Common myeloid progenitor, CD34-positive (primary cell): ENCODE measurements around the gene RFFL.

Source experiments
- CTCF ChIA-PET: fragments of 350-600 bp; sonication (Branson Sonifier 250); formaldehyde crosslinking; loops from one replicate; lab custom pipeline; 2021; ENCODE audit warnings: antibody characterized with exemption; lab: Charles Lee
- POLR2A ChIA-PET: fragments of 350-600 bp; sonication (Branson Sonifier 250); formaldehyde crosslinking; loops from one replicate; lab custom pipeline; 2021; ENCODE audit warnings: antibody characterized with exemption; lab: Charles Lee
- DNase-seq, 3 donors: peaks; one replicate each; pipeline versions ENCODE4 v3.0.0 to v3.0.0-alpha.2; 2013
- H3K27ac ChIP-seq, 2 experiments: 1 replicate in 1 of 2; 2 replicates in 1 of 2; pipeline ENCODE4 v1.7.0; 2013; ENCODE audit warnings: inconsistent platforms in 2 of 2, low read length in 2 of 2, mild to moderate bottlenecking in 2 of 2, low read depth in 1 of 2, moderate library complexity in 1 of 2; ENCODE audit not compliant: severe bottlenecking in 2 of 2, insufficient read depth in 1 of 2, poor library complexity in 1 of 2
- H3K27me3 ChIP-seq, 5 experiments: replicated peaks in 2 of 5; 1 replicate in 3 of 5; 2 replicates in 2 of 5; pipeline versions ENCODE4 v1.6.1 to v1.7.0; 2013; ENCODE audit warnings: low read length in 4 of 5, mild to moderate bottlenecking in 2 of 5, moderate library complexity in 2 of 5, inconsistent platforms in 1 of 5; ENCODE audit not compliant: insufficient read depth in 5 of 5, control insufficient read depth in 4 of 5
- H3K36me3 ChIP-seq, 4 experiments: 1 replicate in 2 of 4; 2 replicates in 2 of 4; pipeline versions ENCODE4 v1.6.1 to v1.7.0; 2013; ENCODE audit warnings: low read length in 3 of 4, control low read depth in 1 of 4, mild to moderate bottlenecking in 1 of 4; ENCODE audit not compliant: control insufficient read depth in 4 of 4, insufficient read depth in 4 of 4
- H3K4me1 ChIP-seq, 4 experiments: 1 replicate in 3 of 4; 2 replicates in 1 of 4; pipeline versions ENCODE4 v1.6.1 to v1.7.1; 2013; ENCODE audit warnings: low read length in 3 of 4, mild to moderate bottlenecking in 3 of 4, control low read depth in 1 of 4, inconsistent platforms in 1 of 4, moderate library complexity in 1 of 4; ENCODE audit not compliant: control insufficient read depth in 4 of 4, insufficient read depth in 4 of 4; ENCODE audit errors: control extremely low read depth in 1 of 4
- H3K4me3 ChIP-seq, 7 experiments: 1 replicate in 4 of 7; 2 replicates in 3 of 7; pipeline versions ENCODE4 v1.5.1 to v1.7.0; 2013; ENCODE audit warnings: mild to moderate bottlenecking in 7 of 7, low read length in 6 of 7, moderate library complexity in 6 of 7, inconsistent platforms in 2 of 7, low read depth in 2 of 7, control low read depth in 1 of 7; ENCODE audit not compliant: insufficient read depth in 4 of 7, control insufficient read depth in 1 of 7; ENCODE audit errors: extremely low read depth in 1 of 7
- H3K9me3 ChIP-seq, 5 experiments: 1 replicate in 4 of 5; 2 replicates in 1 of 5; pipeline versions ENCODE4 v1.6.1 to v1.7.1; 2013; ENCODE audit warnings: low read length in 4 of 5, mild to moderate bottlenecking in 2 of 5, inconsistent platforms in 1 of 5, low read depth in 1 of 5, moderate library complexity in 1 of 5; ENCODE audit not compliant: control insufficient read depth in 4 of 5, insufficient read depth in 2 of 5; ENCODE audit errors: control extremely low read depth in 1 of 5
- WGBS: methylation state at CpG from one replicate; pipeline ENCODE4 v1.1.5; 2013; ENCODE audit not compliant: insufficient coverage; 5-methylcytosine and 5-hydroxymethylcytosine counted together

The RFFL gene

GRCh38 chr17:35083071-35083470, 19.6 kb upstream of the RFFL start:
- ChIA-PET POLR2A (no interaction called here), CTCF (interaction anchor here (1.1 to 1.7 kb wide), 3 partner anchors 19 to 60 kb away, joined by 3 to 11 read pairs (median 3); partner anchors contain the start of gene RFFL)
- no peaks in the 10 kb centered on the region for H3K36me3 ChIP-seq
- no peak overlapping the region for H3K27ac ChIP-seq
- H3K9me3 ChIP-seq: no peaks in the 10 kb centered on the region
- peaks cover 7 to 37% (median 19%) of the 10 kb centered on the region in 4 experiments for H3K4me1 ChIP-seq
- DNase-seq: no peak
- WGBS: no CpG with 5 or more reads among the region's 2 CpGs
- H3K4me3 ChIP-seq: no peak overlapping the region
- H3K27me3 ChIP-seq: no peaks in the 10 kb centered on the region

- DNase-seq: peak in 2 of 3 donors; percentile 41
- H3K36me3 ChIP-seq: no peaks in the 10 kb centered on the region
- H3K4me3 ChIP-seq: no peak overlapping the region
- ChIA-PET POLR2A (no interaction called here), CTCF (interaction anchor here (1.0 to 1.7 kb wide), 7 partner anchors 8 to 83 kb away, joined by 3 to 11 read pairs (median 3); partner anchors contain the start of gene RFFL)
- peaks cover 3 to 28% (median 10%) of the 10 kb centered on the region in 4 experiments for H3K4me1 ChIP-seq
- H3K27me3 ChIP-seq: no peaks in the 10 kb centered on the region
- no peaks in the 10 kb centered on the region for H3K9me3 ChIP-seq
- no peak overlapping the region for H3K27ac ChIP-seq
- WGBS: 0% methylated on average over 1 of the region's 3 CpGs
These were observed 18.7 kb upstream of the RFFL start for GRCh38 chr17:35082073-35082657.

- H3K27ac ChIP-seq: no peak overlapping the region
- WGBS: no CpG with 5 or more reads among the region's 1 CpG
- DNase-seq: no peak
- ChIA-PET POLR2A (no interaction called here), CTCF (interaction anchor here (1.0 to 1.7 kb wide), 7 partner anchors 8 to 83 kb away, joined by 3 to 11 read pairs (median 3); partner anchors contain the start of gene RFFL)
- no peaks in the 10 kb centered on the region for H3K36me3 ChIP-seq
- H3K27me3 ChIP-seq: no peaks in the 10 kb centered on the region
- H3K4me1 ChIP-seq: peaks cover 0 to 24% (median 7%) of the 10 kb centered on the region in 4 experiments
- H3K9me3 ChIP-seq: no peaks in the 10 kb centered on the region
- no peak overlapping the region for H3K4me3 ChIP-seq
These were observed 18.1 kb upstream of the RFFL start for GRCh38 chr17:35081638-35082037.

DNA sequence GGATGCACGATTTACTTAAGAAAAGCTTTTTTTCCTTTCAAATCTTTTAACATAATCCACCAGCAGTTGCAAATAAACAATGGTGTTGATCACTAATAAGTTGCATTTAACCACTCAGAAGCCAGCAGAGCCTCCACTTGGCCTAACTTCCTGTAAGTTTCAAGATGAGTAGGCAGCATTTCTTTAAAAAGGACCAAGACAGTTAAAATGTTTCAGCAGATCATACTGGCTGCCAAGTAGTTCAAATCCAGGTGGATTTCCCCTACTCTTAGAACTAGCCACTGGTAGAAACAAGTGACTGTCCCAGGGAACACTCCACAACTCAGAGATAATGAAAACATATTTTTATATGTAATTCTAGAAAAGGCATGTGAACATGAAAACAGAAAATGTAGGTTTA, 17.0 kb upstream of the RFFL start:
- Histone ChIP-seq H3K36me3 (no peaks in the 10 kb centered on the region), H3K27me3 (no peaks in the 10 kb centered on the region), H3K27ac (no peak overlapping the region), H3K4me3 (no peak overlapping the region), H3K9me3 (no peaks in the 10 kb centered on the region), H3K4me1 (peaks cover 0 to 26% (median 7%) of the 10 kb centered on the region in 4 experiments)
- ChIA-PET CTCF (interaction anchor here (0.6 to 2.7 kb wide), 5 partner anchors 10 to 65 kb away, joined by 3 to 8 read pairs (median 3); no protein-coding TSS in a partner anchor), POLR2A (no interaction called here)
- no CpG with 5 or more reads among the region's 1 CpG for WGBS
- peak in 1 of 3 donors; percentile 28 for DNase-seq

- DNase-seq: no peak
- Histone ChIP-seq H3K4me3 (no peak overlapping the region), H3K36me3 (no peaks in the 10 kb centered on the region), H3K27ac (no peak overlapping the region), H3K9me3 (no peaks in the 10 kb centered on the region), H3K27me3 (no peaks in the 10 kb centered on the region), H3K4me1 (peaks cover 0 to 33% (median 8%) of the 10 kb centered on the region in 4 experiments)
- ChIA-PET CTCF (interaction anchor here (1.5 to 2.7 kb wide), 4 partner anchors 10 to 64 kb away, joined by 3 to 8 read pairs (median 4); no protein-coding TSS in a partner anchor), POLR2A (no interaction called here)
- WGBS: no CpG with 5 or more reads among the region's 1 CpG
These were observed 16.3 kb upstream of the RFFL start for GRCh38 chr17:35079547-35080423.

GRCh38 chr17:35076874-35077273, 13.4 kb upstream of the RFFL start:
- Histone ChIP-seq H3K27me3 (no peaks in the 10 kb centered on the region), H3K9me3 (no peaks in the 10 kb centered on the region), H3K4me1 (peaks cover 0 to 38% (median 11%) of the 10 kb centered on the region in 4 experiments), H3K36me3 (peaks cover 0 to 2% (median 0%) of the 10 kb centered on the region in 4 experiments), H3K4me3 (no peak overlapping the region), H3K27ac (no peak overlapping the region)
- no CpG with 5 or more reads among the region's 1 CpG for WGBS
- ChIA-PET POLR2A (no interaction called here), CTCF (interaction anchor here (1.4 to 1.7 kb wide), 2 partner anchors 11 to 78 kb away, joined by 4 to 5 read pairs; no protein-coding TSS in a partner anchor)
- no peak for DNase-seq
